Activated CD4-positive, CD25-positive, alpha-beta regulatory T cell treated with anti-CD3 and anti-CD28 coated beads, Interleukin-2, amount 50 U/mL, for 16 hours (primary cell): ENCODE measurements around the gene NR6A1.
"Not testable (repeated sequence)": the region's sequence is repeated elsewhere in the genome, so short reads cannot be mapped to it uniquely, and the experiment has no call there.

Experiments used
- DNase-seq: peaks from one replicate; pipeline ENCODE4 v3.0.0-alpha.2; 2020; ENCODE audit warnings: low read depth, low spot score

NR6A1 gene

DNA sequence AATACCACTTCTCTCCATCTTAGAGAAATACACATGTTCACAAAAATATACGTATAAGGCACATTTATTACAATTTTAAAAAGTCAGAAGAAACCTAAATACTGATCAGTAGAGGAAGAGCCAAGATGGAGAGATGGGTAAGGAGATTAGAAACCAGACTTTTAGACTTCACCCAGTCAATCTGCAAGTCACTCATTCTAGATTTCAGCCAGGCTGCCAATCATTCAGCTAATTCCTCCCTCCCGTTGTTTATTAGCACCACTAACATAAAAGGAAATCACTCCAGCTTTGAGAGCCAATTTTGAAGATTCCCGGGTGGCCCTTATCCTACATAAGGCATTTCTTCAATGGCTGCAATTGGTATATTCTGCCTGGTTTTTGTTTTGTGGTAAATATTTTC is 154.2 kb downstream of the NR6A1 start:
- no peak for DNase-seq

- not testable (repeated sequence) for DNase-seq
These were observed 155.3 kb downstream of the NR6A1 start for GRCh38 chr9:124615840-124616239.

GRCh38 chr9:124615100-124615742 is 155.9 kb downstream of the NR6A1 start:
- DNase-seq: no peak

DNA sequence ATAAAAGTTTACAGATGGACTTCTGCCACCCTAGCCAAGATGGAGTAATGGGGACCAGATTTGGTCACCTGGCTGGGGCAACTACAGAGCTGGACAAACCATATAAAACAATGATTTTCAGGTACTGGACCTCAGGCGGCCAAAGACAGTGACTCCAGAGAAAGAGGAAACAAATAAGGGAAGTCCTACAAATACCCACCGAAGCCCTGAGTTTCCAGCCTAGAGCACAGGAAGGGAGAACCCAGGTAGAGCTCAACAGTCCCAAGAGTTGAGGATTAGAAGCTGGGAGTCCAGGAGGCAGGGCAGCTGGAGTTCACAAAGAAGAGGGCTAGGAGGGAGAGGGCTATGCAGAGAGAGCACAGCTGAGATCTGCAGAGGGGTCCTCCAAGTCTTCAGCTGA is 157.3 kb downstream of the NR6A1 start:
- no peak for DNase-seq

GRCh38 chr9:124611106-124611505 is 160.0 kb downstream of the NR6A1 start:
- no peak for DNase-seq

- no peak for DNase-seq
These were observed 165.1 kb downstream of the NR6A1 start for GRCh38 chr9:124606027-124606426.

GRCh38 chr9:124605258-124605657 is 165.9 kb downstream of the NR6A1 start:
- DNase-seq: no peak

DNA sequence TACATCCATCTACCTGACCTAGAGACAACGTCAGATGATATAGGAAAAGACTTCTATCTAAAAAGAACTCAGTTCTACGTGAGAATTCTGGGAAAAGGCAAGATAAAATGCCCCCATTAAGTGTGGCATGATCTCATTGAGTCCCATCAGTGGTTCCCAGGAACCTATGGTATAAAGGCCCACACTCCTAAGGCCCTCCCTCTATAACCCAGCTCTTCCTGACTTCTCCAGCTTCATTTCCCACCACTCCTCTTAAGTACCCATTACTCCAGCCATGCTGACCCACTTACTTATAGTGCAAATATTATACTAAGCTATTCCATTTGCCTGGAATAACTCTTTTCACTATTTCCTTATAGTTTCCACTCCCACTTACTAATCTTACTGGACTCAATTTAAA is 168.5 kb downstream of the NR6A1 start:
- DNase-seq: no peak

DNA sequence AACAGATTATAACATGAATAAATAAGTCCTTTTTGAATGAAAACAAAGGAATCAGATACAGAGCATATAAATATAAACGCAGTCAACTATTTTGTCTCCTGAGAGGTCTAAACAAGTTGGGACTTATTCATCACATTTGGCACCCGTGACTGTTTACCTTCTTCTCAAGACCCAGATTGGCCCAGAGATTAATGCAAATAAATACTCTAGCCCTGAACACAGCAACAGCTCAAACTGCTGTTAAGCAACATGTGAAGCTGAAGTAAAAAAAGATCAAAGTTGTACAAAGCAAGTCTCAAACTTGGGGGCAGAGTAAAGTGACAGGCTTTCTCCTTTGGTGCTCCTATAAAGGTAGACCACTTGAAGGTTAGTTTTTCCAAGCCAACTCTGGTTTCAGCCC is 168.9 kb downstream of the NR6A1 start:
- no peak for DNase-seq

DNA sequence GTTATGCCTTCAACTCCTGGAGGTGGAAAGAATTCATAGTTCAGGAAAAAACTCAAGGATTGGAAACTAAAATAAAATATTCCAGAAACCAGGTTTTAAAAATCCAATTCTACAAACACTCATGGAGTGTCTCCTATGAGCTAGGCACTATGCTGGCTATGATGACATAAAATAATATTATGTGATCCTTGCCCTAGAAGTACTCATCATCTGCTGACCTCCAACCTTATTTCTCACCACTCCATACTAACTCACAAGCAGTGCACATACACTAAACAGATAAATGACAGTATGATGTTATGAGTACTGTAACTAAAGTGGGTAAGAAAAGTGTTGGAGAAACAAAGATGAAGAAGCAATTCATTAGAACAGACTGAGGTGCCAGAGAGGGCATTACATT is 170.7 kb downstream of the NR6A1 start:
- no peak for DNase-seq

DNA sequence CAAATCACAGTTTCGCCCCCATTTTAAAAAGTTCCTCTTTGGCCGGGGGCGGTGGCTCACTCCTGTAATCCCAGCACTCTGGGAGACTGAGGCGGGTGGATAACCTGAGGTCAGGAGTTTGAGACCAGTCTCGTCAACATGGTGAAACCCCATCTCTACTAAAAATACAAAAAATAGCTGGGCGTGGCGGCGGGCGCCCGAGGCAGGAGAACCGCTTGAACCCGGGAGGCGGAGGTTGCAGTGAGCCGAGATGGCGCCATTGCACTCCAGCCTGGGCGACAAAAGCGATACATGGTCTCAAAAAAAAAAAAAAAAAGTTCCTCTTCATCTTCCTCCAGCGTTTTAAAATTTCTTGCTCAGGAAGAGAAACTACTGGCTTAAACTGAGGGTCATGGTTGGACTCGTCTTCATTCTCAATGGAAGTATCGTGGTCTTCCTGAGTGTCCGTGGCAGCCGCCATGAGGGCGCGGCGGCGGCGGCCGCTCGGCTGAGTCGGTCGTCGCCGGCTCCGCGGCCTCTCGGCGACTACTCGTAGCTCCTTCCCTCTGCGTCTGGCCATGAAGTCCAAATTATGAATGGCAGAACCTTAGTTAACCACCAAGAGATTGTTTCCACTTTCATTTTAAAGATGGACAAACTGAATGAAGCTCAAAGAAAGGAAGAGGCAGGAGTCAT is 171.9 kb downstream of the NR6A1 start:
- no peak for DNase-seq

- DNase-seq: no peak
These were observed 173.1 kb downstream of the NR6A1 start for GRCh38 chr9:124598048-124598447.

DNA sequence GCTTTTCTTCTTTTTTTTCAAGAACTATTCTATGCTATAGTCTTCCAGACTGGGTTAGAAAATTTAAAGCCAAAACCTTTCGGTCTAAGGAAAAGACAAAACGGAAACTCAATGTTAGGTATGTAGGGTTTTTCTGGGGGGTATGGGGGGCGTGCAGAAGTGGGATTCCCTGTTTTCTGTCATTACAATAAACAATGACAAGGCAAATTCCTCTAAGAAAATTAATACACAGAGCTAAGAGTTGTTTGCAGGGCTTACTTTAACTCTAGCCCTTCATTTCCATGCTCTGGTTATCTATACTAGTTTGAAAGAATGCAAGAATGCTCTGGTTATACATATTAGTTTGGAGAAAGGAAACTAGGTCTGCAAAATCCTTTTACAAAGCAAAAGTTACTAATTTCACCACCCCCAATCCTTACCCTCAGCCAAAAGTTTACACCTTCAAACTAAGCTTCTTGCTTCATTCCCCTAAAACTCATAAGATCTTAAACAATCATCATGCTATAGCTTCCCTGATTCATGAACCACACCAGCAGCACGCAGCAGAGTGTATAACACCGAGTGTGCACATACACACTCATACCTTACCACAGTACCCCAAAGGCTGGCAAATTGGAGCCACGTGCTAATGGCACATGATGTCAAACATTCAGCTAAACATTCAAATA is 174.8 kb downstream of the NR6A1 start:
- DNase-seq: no peak

DNA sequence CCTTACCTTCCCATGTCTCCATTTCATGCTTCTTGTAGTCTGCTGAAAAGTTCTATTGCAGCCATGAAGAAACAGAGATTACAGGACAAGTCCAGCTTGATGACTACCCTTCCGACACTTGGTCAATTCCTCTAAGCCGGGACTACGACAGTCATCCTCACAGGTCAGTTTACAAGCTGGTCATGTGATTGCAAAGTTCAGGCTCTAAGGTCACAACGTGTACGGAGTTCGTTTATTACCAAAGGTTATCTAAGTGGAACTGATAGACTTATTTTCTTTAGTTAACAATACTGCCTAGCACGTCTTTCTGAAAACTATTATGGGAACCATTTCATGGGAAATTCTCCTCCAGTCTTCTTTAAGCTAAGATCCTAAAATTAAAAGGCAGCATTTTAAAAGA is 175.4 kb downstream of the NR6A1 start:
- no peak for DNase-seq

GRCh38 chr9:124594673-124595072 is 176.4 kb downstream of the NR6A1 start:
- DNase-seq: no peak

DNA sequence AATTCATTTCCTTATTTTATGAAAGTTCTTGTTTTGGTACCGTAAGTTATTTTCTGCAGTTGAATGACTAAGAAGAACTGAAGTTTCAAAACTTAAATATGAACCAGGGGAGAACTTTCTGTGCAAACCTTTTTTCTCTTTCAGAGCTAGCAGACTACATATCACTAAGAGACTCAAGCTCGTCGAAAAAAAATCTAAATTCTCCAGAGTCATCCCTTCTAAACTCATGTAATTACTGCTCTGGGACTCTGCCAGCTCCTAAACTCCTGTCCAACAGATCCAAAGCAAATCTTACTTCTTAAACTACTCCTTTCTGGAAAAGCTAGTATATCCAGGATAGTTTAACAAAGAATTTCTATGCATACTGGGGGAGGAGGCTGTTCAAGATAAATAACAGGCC is 176.9 kb downstream of the NR6A1 start:
- no peak for DNase-seq

GRCh38 chr9:124593651-124594058 is 177.5 kb downstream of the NR6A1 start:
- no peak for DNase-seq

GRCh38 chr9:124593200-124593599 is 177.9 kb downstream of the NR6A1 start:
- DNase-seq: no peak

- no peak for DNase-seq
These were observed 180.0 kb downstream of the NR6A1 start for GRCh38 chr9:124590889-124591641.

DNA sequence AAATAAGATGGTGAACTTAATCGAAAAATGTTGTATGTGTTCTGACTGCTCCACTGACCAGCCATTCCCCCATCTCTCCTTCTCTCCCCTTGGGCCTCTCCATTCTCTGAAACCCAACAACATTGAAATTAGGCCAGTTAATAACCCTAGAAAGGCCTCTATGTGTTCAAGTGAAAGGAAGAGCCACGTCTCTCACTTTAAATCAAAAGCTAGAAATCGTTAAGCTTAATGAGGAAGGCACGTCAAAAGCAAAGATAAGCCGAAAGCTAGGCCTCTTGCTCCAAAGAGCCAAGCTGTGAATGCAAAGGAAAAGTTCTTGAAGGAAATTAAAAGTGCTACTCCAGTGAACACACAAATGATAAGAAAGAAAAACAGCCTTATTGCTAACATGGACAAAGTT is 186.5 kb downstream of the NR6A1 start:
- no peak for DNase-seq

DNA sequence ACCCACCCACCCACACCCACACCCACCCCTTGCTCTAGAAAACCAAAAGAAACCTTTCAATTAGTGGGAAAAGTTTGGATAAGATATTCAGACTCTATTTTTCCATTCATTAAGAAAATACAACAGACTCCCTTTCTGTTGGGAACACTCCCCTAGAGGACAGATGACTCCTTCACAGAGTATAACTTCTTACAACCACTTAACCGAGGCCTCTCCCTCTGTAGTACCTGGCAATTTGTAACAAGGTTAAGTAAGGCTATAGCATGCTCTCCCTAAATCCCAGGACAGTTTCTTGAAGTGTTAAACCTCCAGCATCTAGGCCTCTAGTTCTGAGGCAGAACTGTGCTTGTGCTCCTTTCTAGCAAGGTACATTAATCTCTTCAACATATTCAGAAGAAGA is 188.0 kb downstream of the NR6A1 start:
- DNase-seq: no peak

DNA sequence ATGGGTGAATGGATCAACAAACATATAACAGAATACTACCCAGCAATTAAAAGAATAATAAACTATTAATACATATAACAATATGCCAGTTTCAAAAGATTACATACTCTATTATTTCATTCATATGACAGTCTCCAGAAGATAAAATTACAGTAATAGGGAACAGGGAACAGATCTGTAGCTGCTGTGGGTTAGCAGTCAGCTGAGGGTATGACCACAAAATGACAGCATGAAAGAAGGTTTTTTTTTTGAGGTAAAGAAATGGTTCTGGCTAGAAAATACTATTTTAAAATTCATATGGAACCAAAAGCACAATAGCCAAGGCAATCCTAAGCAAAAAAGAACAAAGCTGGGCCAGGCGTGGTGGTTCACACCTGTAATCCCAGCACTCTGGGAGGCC is 190.9 kb downstream of the NR6A1 start:
- no peak for DNase-seq
